GM12878 (cell line): ENCODE data around the gene RCN2.

Source experiments
- FOXM1 ChIP-seq: IDR thresholded peaks from 2 replicates; pipeline ENCODE4 v1.6.1; 2012; ENCODE audit warnings: low read depth, mild to moderate bottlenecking, inconsistent platforms, low read length, moderate library complexity
- NBN ChIP-seq: fragments of 450-650 bp; IDR thresholded peaks from 2 replicates; pipeline ENCODE4 v1.6.1; 2016
- RELA ChIP-seq: fragments of 450-650 bp; IDR thresholded peaks from 2 replicates; pipeline ENCODE4 v1.8.0; 2014; ENCODE audit warnings: borderline replicate concordance; ENCODE audit not compliant: partially characterized antibody
- SIN3A ChIP-seq: IDR thresholded peaks from 2 replicates; pipeline ENCODE4 v1.6.1; 2012; ENCODE audit warnings: low read depth, low read length, improper control_type of control experiment
- SPI1 ChIP-seq: IDR thresholded peaks from 2 replicates; pipeline ENCODE4 v1.6.1; 2011; ENCODE audit warnings: low read depth, mild to moderate bottlenecking, low read length, moderate library complexity, borderline replicate concordance; ENCODE audit not compliant: insufficient read depth
- TAF1 ChIP-seq: IDR thresholded peaks from 2 replicates; pipeline ENCODE4 v1.6.1; 2011; ENCODE audit warnings: mild to moderate bottlenecking, low read depth, low read length, borderline replicate concordance
- TF ChIP-seq, protein P1 (sequence below), 3 experiments: IDR thresholded peaks in 2 of 3; conservative IDR thresholded peaks in 1 of 3; 2 replicates each; pipeline ENCODE4 v1.5.1; 2011; ENCODE audit warnings: low read depth in 3 of 3, low read length in 3 of 3, mild to moderate bottlenecking in 3 of 3, control low read depth in 2 of 3, moderate library complexity in 2 of 3, inconsistent platforms in 1 of 3, mixed read lengths in 1 of 3; ENCODE audit not compliant: control insufficient read depth in 2 of 3, insufficient read depth in 1 of 3; ENCODE audit errors: extremely low read depth in 1 of 3
- TF ChIP-seq, protein P2 (sequence below): fragments of 450-650 bp; IDR thresholded peaks from 2 replicates; pipeline ENCODE4 v1.6.1; 2017; ENCODE audit warnings: antibody characterized with exemption, mild to moderate bottlenecking, moderate library complexity

DNA sequence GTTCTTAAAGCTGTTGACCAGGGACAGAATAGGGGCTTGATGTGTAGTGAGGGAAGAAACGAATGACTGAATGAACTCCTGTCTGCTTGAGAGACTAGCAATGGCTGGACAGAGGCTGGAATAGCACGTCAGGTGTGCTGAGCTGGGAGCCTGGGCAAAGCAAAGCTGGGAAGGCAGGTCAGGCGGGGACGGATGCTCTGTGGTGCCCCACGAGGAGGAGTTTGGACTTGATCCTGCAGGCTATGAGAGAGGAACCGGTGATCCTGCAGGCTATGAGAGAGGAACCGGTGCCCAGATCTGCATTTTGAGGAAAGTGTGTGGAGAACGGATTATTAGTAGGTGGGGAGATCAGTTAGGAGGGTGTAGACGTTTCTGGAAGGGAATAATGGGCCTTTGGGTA, 32.0 kb downstream of the RCN2 start:
- TF ChIP-seq RELA: no peak
- no peak for TF ChIP-seq NBN
- TF ChIP-seq, protein P1, sequence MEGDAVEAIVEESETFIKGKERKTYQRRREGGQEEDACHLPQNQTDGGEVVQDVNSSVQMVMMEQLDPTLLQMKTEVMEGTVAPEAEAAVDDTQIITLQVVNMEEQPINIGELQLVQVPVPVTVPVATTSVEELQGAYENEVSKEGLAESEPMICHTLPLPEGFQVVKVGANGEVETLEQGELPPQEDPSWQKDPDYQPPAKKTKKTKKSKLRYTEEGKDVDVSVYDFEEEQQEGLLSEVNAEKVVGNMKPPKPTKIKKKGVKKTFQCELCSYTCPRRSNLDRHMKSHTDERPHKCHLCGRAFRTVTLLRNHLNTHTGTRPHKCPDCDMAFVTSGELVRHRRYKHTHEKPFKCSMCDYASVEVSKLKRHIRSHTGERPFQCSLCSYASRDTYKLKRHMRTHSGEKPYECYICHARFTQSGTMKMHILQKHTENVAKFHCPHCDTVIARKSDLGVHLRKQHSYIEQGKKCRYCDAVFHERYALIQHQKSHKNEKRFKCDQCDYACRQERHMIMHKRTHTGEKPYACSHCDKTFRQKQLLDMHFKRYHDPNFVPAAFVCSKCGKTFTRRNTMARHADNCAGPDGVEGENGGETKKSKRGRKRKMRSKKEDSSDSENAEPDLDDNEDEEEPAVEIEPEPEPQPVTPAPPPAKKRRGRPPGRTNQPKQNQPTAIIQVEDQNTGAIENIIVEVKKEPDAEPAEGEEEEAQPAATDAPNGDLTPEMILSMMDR (IDR thresholded peaks at IDR 0.05 in 2 of 3, conservative IDR thresholded peaks at IDR 0.05 in 1 of 3; ENCODE audit: control insufficient read depth in 2 of 3, extremely low read depth in 1 of 3, insufficient read depth in 1 of 3, low read depth in 3 of 3, low read length in 3 of 3): no peak
- no peak for TF ChIP-seq SPI1
- TF ChIP-seq, protein P2, sequence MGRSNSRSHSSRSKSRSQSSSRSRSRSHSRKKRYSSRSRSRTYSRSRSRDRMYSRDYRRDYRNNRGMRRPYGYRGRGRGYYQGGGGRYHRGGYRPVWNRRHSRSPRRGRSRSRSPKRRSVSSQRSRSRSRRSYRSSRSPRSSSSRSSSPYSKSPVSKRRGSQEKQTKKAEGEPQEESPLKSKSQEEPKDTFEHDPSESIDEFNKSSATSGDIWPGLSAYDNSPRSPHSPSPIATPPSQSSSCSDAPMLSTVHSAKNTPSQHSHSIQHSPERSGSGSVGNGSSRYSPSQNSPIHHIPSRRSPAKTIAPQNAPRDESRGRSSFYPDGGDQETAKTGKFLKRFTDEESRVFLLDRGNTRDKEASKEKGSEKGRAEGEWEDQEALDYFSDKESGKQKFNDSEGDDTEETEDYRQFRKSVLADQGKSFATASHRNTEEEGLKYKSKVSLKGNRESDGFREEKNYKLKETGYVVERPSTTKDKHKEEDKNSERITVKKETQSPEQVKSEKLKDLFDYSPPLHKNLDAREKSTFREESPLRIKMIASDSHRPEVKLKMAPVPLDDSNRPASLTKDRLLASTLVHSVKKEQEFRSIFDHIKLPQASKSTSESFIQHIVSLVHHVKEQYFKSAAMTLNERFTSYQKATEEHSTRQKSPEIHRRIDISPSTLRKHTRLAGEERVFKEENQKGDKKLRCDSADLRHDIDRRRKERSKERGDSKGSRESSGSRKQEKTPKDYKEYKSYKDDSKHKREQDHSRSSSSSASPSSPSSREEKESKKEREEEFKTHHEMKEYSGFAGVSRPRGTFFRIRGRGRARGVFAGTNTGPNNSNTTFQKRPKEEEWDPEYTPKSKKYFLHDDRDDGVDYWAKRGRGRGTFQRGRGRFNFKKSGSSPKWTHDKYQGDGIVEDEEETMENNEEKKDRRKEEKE: no peak
- no peak for TF ChIP-seq FOXM1
- no peak for TF ChIP-seq SIN3A
- TF ChIP-seq TAF1: no peak
